H1 (cell line): Measurements from ENCODE around the gene OVOL3. TPM values are rescaled to one million over a fixed set of nuclear protein-coding genes. Genes with fewer than 3 reads are reported as not detected.

Experiments used
- CTCF ChIA-PET: fragments of 300-600 bp; sonication (Branson Sonifier 250); formaldehyde crosslinking; loops from one replicate; lab custom pipeline; 2021; ENCODE audit not compliant: partially characterized antibody; lab: Charles Lee
- POLR2A ChIA-PET: fragments of 300-600 bp; sonication (Branson Sonifier 250); formaldehyde crosslinking; loops from one replicate; lab custom pipeline; 2021; ENCODE audit warnings: inconsistent platforms; ENCODE audit not compliant: partially characterized antibody; lab: Charles Lee
- DNase-seq, 2 experiments: peaks; one replicate each; pipeline versions ENCODE4 v3.0.0 to v3.0.0-alpha.2; 2010 to 2022; ENCODE audit warnings: low spot score in 2 of 2, low read depth in 1 of 2, mixed read lengths in 1 of 2
- FAIRE-seq: peaks from 2 replicates; lab custom pipeline; 2011; peaks lifted over from hg19 to GRCh38; lab: Jason Lieb, UNC
- H2AFZ ChIP-seq: 2 replicates; pipeline ENCODE4 v1.8.1; 2012; ENCODE audit warnings: low read length, inconsistent platforms
- H2AK5ac ChIP-seq: 2 replicates; pipeline ENCODE4 v1.6.1; 2013; ENCODE audit warnings: low read depth, low read length
- H2BK120ac ChIP-seq: replicated peaks from 2 replicates; pipeline ENCODE3; 2013; ENCODE audit warnings: low read depth, low read length, inconsistent platforms
- H2BK12ac ChIP-seq: 2 replicates; pipeline ENCODE4 v1.6.1; 2013; ENCODE audit warnings: low read depth, low read length
- H2BK15ac ChIP-seq: 2 replicates; pipeline ENCODE4 v1.6.1; 2013; ENCODE audit warnings: low read length
- H2BK20ac ChIP-seq: 2 replicates; pipeline ENCODE4 v1.6.1; 2013; ENCODE audit warnings: low read length
- H2BK5ac ChIP-seq: 2 replicates; pipeline ENCODE4 v1.6.1; 2013; ENCODE audit warnings: low read depth, low read length
- H3K14ac ChIP-seq: 2 replicates; pipeline ENCODE4 v1.6.1; 2013; ENCODE audit warnings: inconsistent platforms; ENCODE audit not compliant: insufficient read length
- H3K18ac ChIP-seq: 2 replicates; pipeline ENCODE4 v1.6.1; 2013; ENCODE audit warnings: low read length; ENCODE audit errors: extremely low read depth
- H3K23ac ChIP-seq: 2 replicates; pipeline ENCODE4 v1.6.1; 2013; ENCODE audit warnings: inconsistent platforms; ENCODE audit not compliant: insufficient read length
- H3K23me2 ChIP-seq: 2 replicates; pipeline ENCODE4 v1.6.1; 2013; ENCODE audit warnings: low read depth, low read length
- H3K27ac ChIP-seq: 2 replicates; pipeline ENCODE4 v1.6.1; 2011; ENCODE audit warnings: low read depth, low read length, inconsistent platforms
- H3K27me3 ChIP-seq, 4 experiments: replicated peaks in 1 of 4; 1 replicate in 1 of 4; 2 replicates in 3 of 4; pipeline versions ENCODE4 v1.6.1 to v1.8.1; 2011 to 2013; ENCODE audit warnings: low read length in 3 of 4, mild to moderate bottlenecking in 3 of 4, inconsistent platforms in 2 of 4, mixed read lengths in 2 of 4, moderate library complexity in 1 of 4; ENCODE audit not compliant: control insufficient read depth in 3 of 4, insufficient read depth in 3 of 4; ENCODE audit errors: extremely low read depth in 1 of 4
- H3K36me3 ChIP-seq, 4 experiments: 2 replicates each; pipeline versions ENCODE4 v1.6.1 to v1.8.1; 2011 to 2013; ENCODE audit warnings: mild to moderate bottlenecking in 4 of 4, low read length in 3 of 4, moderate library complexity in 2 of 4, control low read depth in 1 of 4, inconsistent platforms in 1 of 4; ENCODE audit not compliant: insufficient read depth in 4 of 4, control insufficient read depth in 2 of 4
- H3K4ac ChIP-seq: replicated peaks from 2 replicates; pipeline ENCODE3; 2013; ENCODE audit warnings: low read length, low read depth, mixed read lengths, inconsistent platforms; ENCODE audit not compliant: insufficient read length
- H3K4me1 ChIP-seq, 4 experiments: replicated peaks in 1 of 4; 1 replicate in 1 of 4; 2 replicates in 3 of 4; pipeline versions ENCODE4 v1.6.1 to v1.8.1; 2011 to 2013; ENCODE audit warnings: low read length in 3 of 4, inconsistent platforms in 2 of 4, mixed read lengths in 1 of 4; ENCODE audit not compliant: insufficient read depth in 4 of 4, control insufficient read depth in 3 of 4
- H3K4me2 ChIP-seq, 2 experiments: 2 replicates each; pipeline versions ENCODE4 v1.6.1 to v1.8.1; 2011 to 2013; ENCODE audit warnings: low read depth in 2 of 2, low read length in 2 of 2, control low read depth in 1 of 2, inconsistent platforms in 1 of 2, mild to moderate bottlenecking in 1 of 2; ENCODE audit not compliant: insufficient read depth in 1 of 2
- H3K4me3 ChIP-seq, 4 experiments: fragments of 200-600, 300-600 bp in 1 of 4; sonication (generic), shearing (Covaris generic), sonication (Bioruptor Twin) in 1 of 4; 2 replicates each; pipeline versions ENCODE4 v1.5.1 to v1.8.1; 2011 to 2016; ENCODE audit warnings: low read length in 4 of 4, low read depth in 3 of 4, control low read depth in 2 of 4, inconsistent platforms in 2 of 4, mild to moderate bottlenecking in 2 of 4, mixed read lengths in 1 of 4, moderate library complexity in 1 of 4; ENCODE audit not compliant: insufficient read depth in 2 of 4; ENCODE audit errors: extremely low read depth in 1 of 4
- H3K56ac ChIP-seq: replicated peaks from 2 replicates; pipeline ENCODE3; 2013; ENCODE audit warnings: low read depth, mild to moderate bottlenecking, mixed read lengths, low read length, inconsistent platforms; ENCODE audit not compliant: insufficient read length
- H3K79me1 ChIP-seq: 2 replicates; pipeline ENCODE4 v1.6.1; 2013; ENCODE audit warnings: low read depth, low read length, control low read depth
- H3K79me2 ChIP-seq, 2 experiments: 2 replicates each; pipeline versions ENCODE4 v1.6.1 to v1.8.1; 2012 to 2013; ENCODE audit warnings: low read length in 2 of 2, mild to moderate bottlenecking in 2 of 2, inconsistent platforms in 1 of 2; ENCODE audit not compliant: insufficient read depth in 2 of 2, control insufficient read depth in 1 of 2
- H3K9ac ChIP-seq, 4 experiments: replicated peaks in 1 of 4; 1 replicate in 1 of 4; 2 replicates in 3 of 4; pipeline versions ENCODE4 v1.6.1 to v1.8.1; 2011 to 2013; ENCODE audit warnings: low read depth in 3 of 4, low read length in 3 of 4, control low read depth in 2 of 4, mild to moderate bottlenecking in 2 of 4, moderate library complexity in 2 of 4, inconsistent platforms in 1 of 4; ENCODE audit errors: extremely low read depth in 1 of 4
- H3K9me3 ChIP-seq, 2 experiments: 2 replicates each; pipeline versions ENCODE4 v1.6.1 to v1.8.1; 2012 to 2013; ENCODE audit warnings: mild to moderate bottlenecking in 2 of 2, moderate library complexity in 2 of 2, control low read depth in 1 of 2, inconsistent platforms in 1 of 2, low read depth in 1 of 2, low read length in 1 of 2, mixed read lengths in 1 of 2; ENCODE audit not compliant: insufficient read depth in 2 of 2
- H4K20me1 ChIP-seq, 2 experiments: replicated peaks in 1 of 2; 2 replicates each; pipeline versions ENCODE3 to v1.8.1; 2011 to 2013; ENCODE audit warnings: inconsistent platforms in 2 of 2, low read length in 2 of 2, mild to moderate bottlenecking in 1 of 2; ENCODE audit not compliant: insufficient read depth in 2 of 2, control insufficient read depth in 1 of 2
- H4K5ac ChIP-seq: 2 replicates; pipeline ENCODE4 v1.6.1; 2013; ENCODE audit warnings: low read length, low read depth, mixed read lengths, inconsistent platforms; ENCODE audit not compliant: insufficient read length
- H4K8ac ChIP-seq: 2 replicates; pipeline ENCODE4 v1.8.0; 2013; ENCODE audit warnings: mild to moderate bottlenecking, moderate library complexity, low read length, inconsistent platforms; ENCODE audit not compliant: insufficient read depth; ENCODE audit errors: extremely low read depth
- H4K91ac ChIP-seq: replicated peaks from 2 replicates; pipeline ENCODE3; 2013; ENCODE audit warnings: low read length, mixed read lengths, inconsistent platforms; ENCODE audit not compliant: insufficient read length
- CTCF ChIP-seq, 3 experiments: IDR thresholded peaks; 1 replicate in 2 of 3; 2 replicates in 1 of 3; pipeline versions ENCODE4 v1.5.1 to v1.6.1; 2011; ENCODE audit warnings: low read length in 3 of 3, mild to moderate bottlenecking in 3 of 3, inconsistent platforms in 2 of 3, low read depth in 1 of 3, moderate library complexity in 1 of 3; ENCODE audit not compliant: insufficient read depth in 1 of 3; ENCODE audit errors: control extremely low read depth in 1 of 3
- GABPA ChIP-seq: IDR thresholded peaks from 2 replicates; pipeline ENCODE4 v1.6.1; 2011; ENCODE audit warnings: mild to moderate bottlenecking, low read length, moderate library complexity, borderline replicate concordance; ENCODE audit not compliant: insufficient read depth
- KDM1A ChIP-seq: fragments of 200-600, 300-600 bp; sonication (generic); IDR thresholded peaks from 2 replicates; pipeline ENCODE4 v1.7.1; 2016; ENCODE audit warnings: mild to moderate bottlenecking, low read length, borderline replicate concordance
- PHF8 ChIP-seq: fragments of 200-600 bp; sonication (generic); conservative IDR thresholded peaks from 2 replicates; pipeline ENCODE4 v1.7.1; 2012; ENCODE audit warnings: low read depth, mild to moderate bottlenecking, inconsistent platforms, low read length, moderate library complexity
- POLR2AphosphoS5 ChIP-seq: IDR thresholded peaks from 2 replicates; pipeline ENCODE4 v1.6.1; 2011; ENCODE audit warnings: low read depth, low read length
- RBBP5 ChIP-seq: IDR thresholded peaks from 2 replicates; pipeline ENCODE4 v1.7.1; 2012; ENCODE audit warnings: low read depth, mild to moderate bottlenecking, inconsistent platforms, low read length, moderate library complexity, borderline replicate concordance
- WGBS, 2 experiments: shearing (Covaris generic) in 1 of 2; methylation state at CpG; one replicate each; pipeline versions ENCODE4 v1.1.6 to v1.1.7; 2013 to 2015; ENCODE audit warnings: low lambda C conversion rate in 2 of 2, mixed read lengths in 2 of 2, inconsistent platforms in 1 of 2, low coverage in 1 of 2, missing lambda C conversion rate in 1 of 2; ENCODE audit not compliant: insufficient replicate concordance in 2 of 2, insufficient coverage in 1 of 2, insufficient read length in 1 of 2; ENCODE audit errors: extremely low coverage in 1 of 2, missing lambda C conversion rate in 1 of 2; 5-methylcytosine and 5-hydroxymethylcytosine counted together
- polyA plus RNA-seq, 7 experiments: library from polyadenylated mRNA; depleted of rRNA in 3 of 7; stranded (reverse) in 5 of 7; unstranded in 2 of 7; fragments of >200 nt in 5 of 7; fragments of 200-250 nt in 2 of 7; gene quantifications; 1 replicate in 5 of 7; 2 replicates in 1 of 7; 4 replicates in 1 of 7; pipeline versions ENCODE4 v1.2.1 to v1.2.3, GENCODE V29; 2011 to 2013; ENCODE audit warnings: missing spikeins in 2 of 7, mixed read lengths in 2 of 7
- total RNA-seq: library from RNA; stranded (reverse); fragmentation: NEBNext Ultra II Directional; extraction: Animal tissue kit (Norgen Biotek cat#: 25700); gene quantifications from 2 replicates; pipeline ENCODE4 v1.2.1, GENCODE V29; 2021

Gene OVOL3
- total and polyA plus RNA-seq, 2 of the 8 experiments (the other 6 are each of a cell fraction or from before 2014, with no cell fraction given) = 0.45 TPM; not detected in 1

DNA sequence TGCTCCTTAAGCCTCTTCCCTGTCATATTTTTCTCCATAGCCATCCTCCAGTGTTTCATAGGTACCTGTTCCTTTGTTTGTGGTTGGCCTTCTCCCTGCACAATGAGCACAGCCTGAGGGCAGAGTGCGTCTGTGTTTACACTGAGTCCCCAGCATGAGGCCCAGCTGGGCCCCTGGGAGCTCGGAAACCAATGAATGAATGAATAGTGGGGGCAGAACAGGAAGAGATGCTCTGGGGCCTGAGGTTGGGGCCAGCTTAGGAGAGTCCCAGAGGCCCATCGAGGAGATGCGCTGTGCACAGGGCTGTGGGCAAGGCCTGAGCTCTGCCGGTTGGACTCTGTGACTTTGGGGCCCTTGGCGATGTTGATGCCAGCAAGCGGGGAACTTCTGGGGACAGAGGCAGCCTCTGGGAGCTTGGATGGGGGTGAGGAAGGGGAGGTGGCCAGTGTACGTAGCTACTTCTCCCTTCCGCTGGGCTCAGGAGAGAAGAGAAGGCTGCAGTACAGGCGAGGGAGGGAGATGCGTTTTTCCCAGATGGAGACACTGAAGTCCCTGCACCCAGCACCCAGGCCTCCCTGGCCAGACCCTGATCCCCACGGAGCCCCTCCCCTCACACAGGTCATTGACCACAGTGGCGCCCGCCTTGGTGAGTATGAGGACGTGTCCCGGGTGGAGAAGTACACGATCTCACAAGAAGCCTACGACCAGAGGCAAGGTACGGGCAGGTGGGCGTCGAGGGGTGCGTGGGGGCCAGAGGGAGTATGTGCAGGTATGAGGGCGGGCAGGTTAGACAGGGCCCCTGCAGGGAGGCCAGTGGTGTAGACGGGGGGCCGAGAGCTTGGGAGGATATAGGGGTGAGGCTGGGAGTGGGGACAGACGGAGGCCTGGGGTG, 9.4 kb downstream of the OVOL3 start:
- CTCF ChIA-PET = interaction anchor here (0.7 to 1.9 kb wide), 4 partner anchors 8 to 60 kb away, joined by 3 to 6 read pairs (median 4); no protein-coding TSS in a partner anchor
- WGBS, 2 experiments = 90% methylated on average over 25 of the region's 26 CpGs; no CpG with 5 or more reads in 1 of the 2 experiments
- Histone ChIP-seq H3K36me3 (peaks cover 8 to 28% (median 20%) of the 10 kb centered on the region in 4 experiments; a peak in 7 of 8 replicates), H3K4me1 (peaks cover 0 to 12% (median 4%) of the 10 kb centered on the region in 4 experiments; a peak in 6 of 7 replicates), H3K18ac (no peak overlapping the region), H3K27me3 (no peaks in the 10 kb centered on the region), H3K56ac (no peak overlapping the region), H2BK15ac (no peak overlapping the region), H2BK12ac (no peak overlapping the region), H3K23me2 (no peaks in the 10 kb centered on the region; the same call in 1 of the 2 replicates), H4K8ac (peak overlapping the region; percentile 11; the same call in 1 of the 2 replicates), H2AK5ac (no peak overlapping the region), H3K4ac (no peak overlapping the region), H4K91ac (no peak overlapping the region), H2BK120ac (no peak overlapping the region), H4K5ac (no peak overlapping the region), H3K4me2 (no peak overlapping the region), H3K4me3 (no peak overlapping the region; a peak in 1 of 8 replicates), H2BK5ac (0 out of 2 replicates have a peak overlapping the region, but pooled peaks have one; percentile 35), H3K27ac (no peak overlapping the region), H3K9ac (peak overlapping the region in 1 of 4 experiments; percentile 8; a peak in 1 of 7 replicates), H4K20me1 (peaks cover 3 to 7% of the 10 kb centered on the region in 2 experiments), H2AFZ (no peak overlapping the region), H2BK20ac (no peak overlapping the region), H3K14ac (no peak overlapping the region), H3K79me2 (peaks cover 0 to 9% of the 10 kb centered on the region in 2 experiments; a peak in 1 of 4 replicates), H3K23ac (no peak overlapping the region), H3K79me1 (peaks cover 11% of the 10 kb centered on the region; the same call in 1 of the 2 replicates), H3K9me3 (no peaks in the 10 kb centered on the region)
- no peak for DNase-seq
- POLR2A ChIA-PET = interaction anchor here (1.0 to 1.5 kb wide), 2 partner anchors 9 to 10 kb away, joined by 3 to 4 read pairs; partner anchors contain the start of gene OVOL3
- no peak for FAIRE-seq
- TF ChIP-seq RBBP5 (no peak), POLR2AphosphoS5 (no peak), CTCF (IDR thresholded peaks at IDR 0.05; ENCODE audit: control extremely low read depth in 1 of 3, insufficient read depth in 1 of 3, low read depth in 1 of 3, low read length in 3 of 3) (no peak), GABPA (no peak), PHF8 (no peak), KDM1A (no peak)
